MCF 10A (cell line): ENCODE measurements around the gene TMEM119. TPM values are rescaled to one million over a fixed set of nuclear protein-coding genes. Genes with fewer than 3 reads are reported as not detected.

Experiments used
- BruUV-seq: library from RNA; stranded (reverse); fragments of 400-500 nt; replicated peaks from 2 replicates; lab custom pipeline; 2021; lab: Mats Ljungman, UMichigan
- CTCF ChIA-PET: fragments of 300-600 bp; sonication (Branson Sonifier 250); formaldehyde crosslinking; extraction: SDS; loops from one replicate; lab custom pipeline; 2021; ENCODE audit warnings: antibody characterized with exemption, inconsistent platforms; lab: Yijun Ruan, JAX
- POLR2A ChIA-PET: fragments of 300-600, 350-650 bp; sonication (Branson Sonifier 250); formaldehyde crosslinking; extraction: SDS; loops from one replicate; lab custom pipeline; 2020; ENCODE audit warnings: antibody characterized with exemption, inconsistent platforms; lab: Yijun Ruan, JAX
- DNase-seq: peaks from one replicate; pipeline ENCODE4 v3.0.0-alpha.2; 2018; ENCODE audit not compliant: unreplicated experiment
- H3K27ac Mint-ChIP-seq: one replicate; pipeline ENCODE4 v1.8.0; 2022; ENCODE audit warnings: mild to moderate bottlenecking, low read depth, mixed read lengths; ENCODE audit not compliant: unreplicated experiment
- H3K27me3 Mint-ChIP-seq: one replicate; pipeline ENCODE4 v1.8.0; 2022; ENCODE audit warnings: mixed read lengths; ENCODE audit not compliant: insufficient read depth, unreplicated experiment
- H3K36me3 Mint-ChIP-seq: one replicate; pipeline ENCODE4 v1.8.0; 2022; ENCODE audit warnings: mild to moderate bottlenecking, moderate library complexity, mixed read lengths; ENCODE audit not compliant: insufficient read depth, unreplicated experiment
- H3K4me1 Mint-ChIP-seq: one replicate; pipeline ENCODE4 v1.8.0; 2022; ENCODE audit warnings: mixed read lengths; ENCODE audit not compliant: insufficient read depth, unreplicated experiment
- H3K4me3 Mint-ChIP-seq: one replicate; pipeline ENCODE4 v1.8.0; 2022; ENCODE audit warnings: mild to moderate bottlenecking, moderate library complexity, mixed read lengths; ENCODE audit not compliant: unreplicated experiment
- H3K9me3 Mint-ChIP-seq: one replicate; pipeline ENCODE4 v1.8.0; 2022; ENCODE audit warnings: mixed read lengths; ENCODE audit not compliant: unreplicated experiment
- CTCF ChIP-seq: fragments of 200-600 bp; IDR thresholded peaks from one replicate; pipeline ENCODE4 v1.8.0; 2022; ENCODE audit warnings: antibody characterized with exemption, mild to moderate bottlenecking; ENCODE audit not compliant: unreplicated experiment
- intact Hi-C: fragments of 100-400 bp; cut with micrococcal nuclease; formaldehyde crosslinking; loops from 2 replicates; pipeline ENCODE4 v1.14.1; 2022
- total RNA-seq: library from RNA; stranded (reverse); gene quantifications from 2 replicates; pipeline ENCODE4 v1.2.3, GENCODE V29; 2022

The TMEM119 gene
- total RNA-seq, 1 experiment from 2014 or later: not detected

GRCh38 chr12:108622421-108622820 lies 24.5 kb upstream of the TMEM119 start:
- H3K27me3 Mint-ChIP-seq: no peaks in the 10 kb centered on the region
- intact Hi-C loops: no loop called here
- ChIA-PET CTCF (interaction anchor here (0.6 to 0.7 kb wide), 4 partner anchors 10 to 441 kb away, joined by 3 to 4 read pairs (median 3); partner anchors contain the start of gene SART3), POLR2A (interaction anchor here (8.4 kb wide), 1 partner anchor 59 kb away, joined by 105 read pairs; the partner anchor contains the start of genes ISCU and SART3)
- no peak overlapping the region for H3K4me3 Mint-ChIP-seq
- H3K4me1 Mint-ChIP-seq: no peaks in the 10 kb centered on the region
- BruUV-seq: no TSS peak
- no peak for TF ChIP-seq CTCF
- no peaks in the 10 kb centered on the region for H3K9me3 Mint-ChIP-seq
- no peak for DNase-seq
- peaks cover 5% of the 10 kb centered on the region for H3K36me3 Mint-ChIP-seq
- no peak overlapping the region for H3K27ac Mint-ChIP-seq

GRCh38 chr12:108621161-108621560 lies 23.3 kb upstream of the TMEM119 start:
- Mint-ChIP-seq H3K4me3 (no peak overlapping the region), H3K27me3 (no peaks in the 10 kb centered on the region), H3K4me1 (no peaks in the 10 kb centered on the region), H3K27ac (no peak overlapping the region), H3K36me3 (peaks cover 5% of the 10 kb centered on the region), H3K9me3 (no peaks in the 10 kb centered on the region)
- intact Hi-C loops: no loop called here
- no TSS peak for BruUV-seq
- ChIA-PET CTCF (interaction anchor here (0.5 to 7.6 kb wide), 11 partner anchors 10 to 681 kb away, joined by 3 to 274 read pairs (median 3); partner anchors contain the start of genes ISCU and SART3), POLR2A (interaction anchor here (0.6 to 8.4 kb wide), 3 partner anchors 9 to 58 kb away, joined by 3 to 105 read pairs (median 7); partner anchors contain the start of genes ISCU and SART3)
- no peak for TF ChIP-seq CTCF
- DNase-seq: no peak

GRCh38 chr12:108620236-108620879 lies 22.5 kb upstream of the TMEM119 start:
- Mint-ChIP-seq H3K4me3 (no peak overlapping the region), H3K9me3 (no peaks in the 10 kb centered on the region), H3K27me3 (no peaks in the 10 kb centered on the region), H3K4me1 (no peaks in the 10 kb centered on the region), H3K27ac (no peak overlapping the region), H3K36me3 (peaks cover 5% of the 10 kb centered on the region)
- ChIA-PET POLR2A (interaction anchor here (8.4 kb wide), 1 partner anchor 57 kb away, joined by 105 read pairs; the partner anchor contains the start of genes ISCU and SART3), CTCF (interaction anchor here (0.7 to 7.6 kb wide), 9 partner anchors 9 to 491 kb away, joined by 3 to 274 read pairs (median 3); partner anchors contain the start of genes ISCU and SART3)
- TF ChIP-seq CTCF: no peak
- no TSS peak for BruUV-seq
- peak; percentile 69 for DNase-seq
- intact Hi-C loops: no loop called here
